ENCODE results near the gene PALD1.

DNA sequence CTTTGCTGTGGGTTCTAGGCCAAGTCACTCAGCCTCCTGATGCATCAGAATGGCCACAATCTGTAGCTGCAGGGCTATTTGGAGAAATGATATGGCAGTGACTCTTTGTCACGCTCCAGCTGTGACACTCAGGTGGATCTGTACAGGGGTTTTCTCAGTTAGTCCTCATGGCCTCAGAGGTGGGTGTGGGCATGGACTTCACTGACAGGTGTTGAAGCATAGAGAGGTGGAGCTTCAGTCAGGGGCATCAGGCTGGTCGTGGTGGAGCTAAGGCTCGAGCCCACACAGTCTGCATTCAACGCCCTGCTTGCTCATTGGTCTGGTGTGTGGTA, 21.2 kb downstream of the PALD1 start:
- TF ChIP-seq POLR2A (IDR thresholded peaks at IDR 0.05; ENCODE audit: low read length) (no peak), MAFK (IDR thresholded peaks at IDR 0.05; ENCODE audit: partially characterized antibody) (no peak), RNF2 (IDR thresholded peaks at IDR 0.05; ENCODE audit: borderline replicate concordance, low read depth) (no peak), EP300 (IDR thresholded peaks at IDR 0.05) (no peak), POLR2AphosphoS2 (conservative IDR thresholded peaks at IDR 0.05; ENCODE audit: low read length) (no peak), SMC3 (IDR thresholded peaks at IDR 0.05) (no peak), CHD2 (IDR thresholded peaks at IDR 0.05; ENCODE audit: low read length, partially characterized antibody) (no peak), MYC (IDR thresholded peaks at IDR 0.05; ENCODE audit: borderline replicate concordance, low read length) (no peak), RAD21 (conservative IDR thresholded peaks at IDR 0.05 in 1 of 2, IDR thresholded peaks at IDR 0.05 in 1 of 2) (no peak)
- TF ChIP-seq, protein P1, sequence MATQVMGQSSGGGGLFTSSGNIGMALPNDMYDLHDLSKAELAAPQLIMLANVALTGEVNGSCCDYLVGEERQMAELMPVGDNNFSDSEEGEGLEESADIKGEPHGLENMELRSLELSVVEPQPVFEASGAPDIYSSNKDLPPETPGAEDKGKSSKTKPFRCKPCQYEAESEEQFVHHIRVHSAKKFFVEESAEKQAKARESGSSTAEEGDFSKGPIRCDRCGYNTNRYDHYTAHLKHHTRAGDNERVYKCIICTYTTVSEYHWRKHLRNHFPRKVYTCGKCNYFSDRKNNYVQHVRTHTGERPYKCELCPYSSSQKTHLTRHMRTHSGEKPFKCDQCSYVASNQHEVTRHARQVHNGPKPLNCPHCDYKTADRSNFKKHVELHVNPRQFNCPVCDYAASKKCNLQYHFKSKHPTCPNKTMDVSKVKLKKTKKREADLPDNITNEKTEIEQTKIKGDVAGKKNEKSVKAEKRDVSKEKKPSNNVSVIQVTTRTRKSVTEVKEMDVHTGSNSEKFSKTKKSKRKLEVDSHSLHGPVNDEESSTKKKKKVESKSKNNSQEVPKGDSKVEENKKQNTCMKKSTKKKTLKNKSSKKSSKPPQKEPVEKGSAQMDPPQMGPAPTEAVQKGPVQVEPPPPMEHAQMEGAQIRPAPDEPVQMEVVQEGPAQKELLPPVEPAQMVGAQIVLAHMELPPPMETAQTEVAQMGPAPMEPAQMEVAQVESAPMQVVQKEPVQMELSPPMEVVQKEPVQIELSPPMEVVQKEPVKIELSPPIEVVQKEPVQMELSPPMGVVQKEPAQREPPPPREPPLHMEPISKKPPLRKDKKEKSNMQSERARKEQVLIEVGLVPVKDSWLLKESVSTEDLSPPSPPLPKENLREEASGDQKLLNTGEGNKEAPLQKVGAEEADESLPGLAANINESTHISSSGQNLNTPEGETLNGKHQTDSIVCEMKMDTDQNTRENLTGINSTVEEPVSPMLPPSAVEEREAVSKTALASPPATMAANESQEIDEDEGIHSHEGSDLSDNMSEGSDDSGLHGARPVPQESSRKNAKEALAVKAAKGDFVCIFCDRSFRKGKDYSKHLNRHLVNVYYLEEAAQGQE (IDR thresholded peaks at IDR 0.05): no peak
- TF ChIP-seq, protein P2, sequence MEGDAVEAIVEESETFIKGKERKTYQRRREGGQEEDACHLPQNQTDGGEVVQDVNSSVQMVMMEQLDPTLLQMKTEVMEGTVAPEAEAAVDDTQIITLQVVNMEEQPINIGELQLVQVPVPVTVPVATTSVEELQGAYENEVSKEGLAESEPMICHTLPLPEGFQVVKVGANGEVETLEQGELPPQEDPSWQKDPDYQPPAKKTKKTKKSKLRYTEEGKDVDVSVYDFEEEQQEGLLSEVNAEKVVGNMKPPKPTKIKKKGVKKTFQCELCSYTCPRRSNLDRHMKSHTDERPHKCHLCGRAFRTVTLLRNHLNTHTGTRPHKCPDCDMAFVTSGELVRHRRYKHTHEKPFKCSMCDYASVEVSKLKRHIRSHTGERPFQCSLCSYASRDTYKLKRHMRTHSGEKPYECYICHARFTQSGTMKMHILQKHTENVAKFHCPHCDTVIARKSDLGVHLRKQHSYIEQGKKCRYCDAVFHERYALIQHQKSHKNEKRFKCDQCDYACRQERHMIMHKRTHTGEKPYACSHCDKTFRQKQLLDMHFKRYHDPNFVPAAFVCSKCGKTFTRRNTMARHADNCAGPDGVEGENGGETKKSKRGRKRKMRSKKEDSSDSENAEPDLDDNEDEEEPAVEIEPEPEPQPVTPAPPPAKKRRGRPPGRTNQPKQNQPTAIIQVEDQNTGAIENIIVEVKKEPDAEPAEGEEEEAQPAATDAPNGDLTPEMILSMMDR (IDR thresholded peaks at IDR 0.05): no peak
- TF ChIP-seq, protein P3, sequence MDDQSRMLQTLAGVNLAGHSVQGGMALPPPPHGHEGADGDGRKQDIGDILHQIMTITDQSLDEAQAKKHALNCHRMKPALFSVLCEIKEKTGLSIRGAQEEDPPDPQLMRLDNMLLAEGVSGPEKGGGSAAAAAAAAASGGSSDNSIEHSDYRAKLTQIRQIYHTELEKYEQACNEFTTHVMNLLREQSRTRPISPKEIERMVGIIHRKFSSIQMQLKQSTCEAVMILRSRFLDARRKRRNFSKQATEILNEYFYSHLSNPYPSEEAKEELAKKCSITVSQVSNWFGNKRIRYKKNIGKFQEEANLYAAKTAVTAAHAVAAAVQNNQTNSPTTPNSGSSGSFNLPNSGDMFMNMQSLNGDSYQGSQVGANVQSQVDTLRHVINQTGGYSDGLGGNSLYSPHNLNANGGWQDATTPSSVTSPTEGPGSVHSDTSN (IDR thresholded peaks at IDR 0.05): no peak

Data from A549 (cell line).